Fibroblast of lung (primary cell): ENCODE data around the gene WSCD2. TPM values are rescaled to one million over a fixed set of nuclear protein-coding genes. Genes with fewer than 3 reads are reported as not detected.

Experiments
- DNase-seq, 2 donors: peaks; one replicate each; pipeline versions ENCODE4 v3.0.0 to v3.0.0-alpha.2; 2010; ENCODE audit warnings: low read depth in 2 of 2
- H2AFZ ChIP-seq: 2 replicates; pipeline ENCODE4 v1.5.1; 2012; ENCODE audit warnings: low read length, control low read depth, inconsistent platforms
- H3K27ac ChIP-seq: 2 replicates; pipeline ENCODE4 v1.5.1; 2011; ENCODE audit warnings: low read length, control low read depth; ENCODE audit not compliant: insufficient read depth
- H3K27me3 ChIP-seq: 2 replicates; pipeline ENCODE4 v1.5.1; 2011; ENCODE audit warnings: mild to moderate bottlenecking, low read length; ENCODE audit not compliant: control insufficient read depth, insufficient read depth
- H3K36me3 ChIP-seq: 2 replicates; pipeline ENCODE4 v1.5.1; 2011; ENCODE audit warnings: low read length; ENCODE audit not compliant: control insufficient read depth, insufficient read depth
- H3K4me1 ChIP-seq: 2 replicates; pipeline ENCODE4 v1.5.1; 2011; ENCODE audit warnings: low read length; ENCODE audit not compliant: control insufficient read depth, insufficient read depth; ENCODE audit errors: extremely low read depth
- H3K4me2 ChIP-seq: 2 replicates; pipeline ENCODE4 v1.5.1; 2011; ENCODE audit warnings: low read length, control low read depth; ENCODE audit not compliant: insufficient read depth; ENCODE audit errors: extremely low read depth
- H3K4me3 ChIP-seq, 4 experiments: fragments of 200-600 bp in 1 of 4; sonication (generic) in 1 of 4; replicated peaks in 1 of 4; 2 replicates each; pipeline ENCODE4 v1.5.1; 2011 to 2016; ENCODE audit warnings: low read length in 4 of 4, low read depth in 3 of 4, mild to moderate bottlenecking in 3 of 4, control low read depth in 2 of 4, inconsistent platforms in 1 of 4, mixed read lengths in 1 of 4; ENCODE audit not compliant: insufficient read depth in 1 of 4; ENCODE audit errors: control extremely low read depth in 1 of 4
- H3K79me2 ChIP-seq: 2 replicates; pipeline ENCODE4 v1.5.1; 2012; ENCODE audit warnings: mild to moderate bottlenecking, low read length, inconsistent platforms; ENCODE audit not compliant: control insufficient read depth, insufficient read depth
- H3K9ac ChIP-seq: 2 replicates; pipeline ENCODE4 v1.5.1; 2011; ENCODE audit warnings: mild to moderate bottlenecking, low read length, control low read depth; ENCODE audit not compliant: insufficient read depth
- H3K9me3 ChIP-seq: 2 replicates; pipeline ENCODE4 v1.5.1; 2012; ENCODE audit warnings: low read depth, low read length; ENCODE audit not compliant: control insufficient read depth, insufficient read depth
- H4K20me1 ChIP-seq: 2 replicates; pipeline ENCODE4 v1.5.1; 2011; ENCODE audit warnings: low read length; ENCODE audit not compliant: control insufficient read depth, insufficient read depth; ENCODE audit errors: extremely low read depth
- CTCF ChIP-seq, 2 donors: IDR thresholded peaks in 1 of 2; conservative IDR thresholded peaks in 1 of 2; 1 replicate in 1 of 2; 2 replicates in 1 of 2; pipeline ENCODE4 v1.5.1; 2011 to 2012; ENCODE audit warnings: low read length in 2 of 2, control low read depth in 1 of 2, inconsistent platforms in 1 of 2, low read depth in 1 of 2, mild to moderate bottlenecking in 1 of 2
- EZH2 ChIP-seq: IDR thresholded peaks from 2 replicates; pipeline ENCODE4 v1.5.1; 2012; ENCODE audit warnings: low read length, control low read depth, mild to moderate bottlenecking; ENCODE audit errors: missing control alignments
- polyA plus RNA-seq, 2 donors: library from polyadenylated mRNA; depleted of rRNA in 1 of 2; stranded (reverse) in 1 of 2; unstranded in 1 of 2; fragments of >200 nt; gene quantifications; 2 replicates each; pipeline ENCODE4 v1.2.1, GENCODE V29; 2011 to 2012; ENCODE audit warnings: missing spikeins in 1 of 2
- total RNA-seq: library from RNA; depleted of rRNA; stranded (reverse); fragments of >200 nt; gene quantifications from 2 replicates; pipeline ENCODE4 v1.2.1, GENCODE V29; 2014

The WSCD2 gene
- total and polyA plus RNA-seq, 2 donors (not counting 1 experiment from before 2014, with no cell fraction given), result not detected

GRCh38 chr12:108297895-108298760 is 169.0 kb downstream of the WSCD2 start:
- Histone ChIP-seq H3K9ac (no peak overlapping the region), H3K36me3 (no peaks in the 10 kb centered on the region), H2AFZ (no peak overlapping the region), H3K27ac (no peak overlapping the region), H3K4me3 (no peak overlapping the region), H3K27me3 (no peaks in the 10 kb centered on the region), H3K4me2 (no peak overlapping the region), H3K79me2 (no peaks in the 10 kb centered on the region), H4K20me1 (no peaks in the 10 kb centered on the region), H3K4me1 (no peaks in the 10 kb centered on the region), H3K9me3 (no peaks in the 10 kb centered on the region)
- no peak for DNase-seq
- TF ChIP-seq CTCF (conservative IDR thresholded peaks at IDR 0.05 in 1 of 2, IDR thresholded peaks at IDR 0.05 in 1 of 2; ENCODE audit: low read depth in 1 of 2, low read length in 2 of 2) (no peak), EZH2 (no peak)

DNA sequence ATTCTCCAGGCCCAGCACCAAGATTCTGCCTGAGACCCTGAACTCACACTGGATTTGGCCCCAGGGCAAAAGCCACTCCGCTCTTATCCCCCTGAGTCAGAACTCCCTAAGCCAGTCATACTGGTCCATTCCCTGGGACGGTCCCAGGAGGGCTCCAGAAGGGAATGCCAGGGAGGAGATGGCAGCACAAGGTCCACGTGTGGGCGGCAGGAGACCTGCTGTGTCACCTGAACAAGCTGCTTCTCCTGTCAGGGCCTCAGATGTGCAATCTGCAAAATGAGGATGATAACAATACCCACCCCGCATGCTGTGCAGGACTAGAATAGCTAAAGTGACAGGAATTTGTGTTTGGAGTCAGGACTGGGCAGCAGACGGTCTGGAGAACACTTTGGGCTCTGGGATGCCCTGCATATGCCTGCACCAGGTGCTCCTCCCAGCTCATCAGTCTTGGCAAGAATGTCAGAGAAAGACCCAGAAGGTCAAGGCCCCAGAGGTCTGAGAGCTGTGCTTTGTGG is 169.7 kb downstream of the WSCD2 start:
- H3K4me1 ChIP-seq, result no peaks in the 10 kb centered on the region
- H3K79me2 ChIP-seq, result no peaks in the 10 kb centered on the region
- H4K20me1 ChIP-seq, result no peaks in the 10 kb centered on the region

More for the DNA sequence above, 169.7 kb downstream of the WSCD2 start:
- Histone ChIP-seq H3K9ac (no peak overlapping the region), H3K27ac (no peak overlapping the region), H3K9me3 (no peaks in the 10 kb centered on the region), H3K36me3 (no peaks in the 10 kb centered on the region), H2AFZ (no peak overlapping the region), H3K4me2 (no peak overlapping the region), H3K27me3 (no peaks in the 10 kb centered on the region), H3K4me3 (no peak overlapping the region)
- no peak for TF ChIP-seq EZH2
- TF ChIP-seq CTCF (conservative IDR thresholded peaks at IDR 0.05 in 1 of 2, IDR thresholded peaks at IDR 0.05 in 1 of 2; ENCODE audit: low read depth in 1 of 2, low read length in 2 of 2), result no peak
- no peak for DNase-seq
